ENCODE measurements around the gene TMEM178A.
A peak's percentile ranks its signal among the peaks of the same experiment; 100 is the strongest.
"Not testable (repeated sequence)": the region's sequence is repeated elsewhere in the genome, so short reads cannot be mapped to it uniquely, and the experiment has no call there.

TMEM178A gene

GRCh38 chr2:39623917-39624316 is 41.8 kb upstream of the TMEM178A start:
- DNase-seq (ENCODE audit: low read depth) = no peak
- TF ChIP-seq CTCF (IDR thresholded peaks at IDR 0.05; ENCODE audit: control insufficient read depth, insufficient read depth, low read depth, low read length, missing control alignments) = no peak
- no peak overlapping the region for H3K4me3 ChIP-seq (ENCODE audit: control insufficient read depth, low read depth, low read length)

- no peak for TF ChIP-seq CTCF (IDR thresholded peaks at IDR 0.05; ENCODE audit: control insufficient read depth, insufficient read depth, low read depth, low read length, missing control alignments)
- H3K4me3 ChIP-seq (ENCODE audit: control insufficient read depth, low read depth, low read length) = no peak overlapping the region
- no peak for DNase-seq (ENCODE audit: low read depth)
Observed at GRCh38 chr2:39625193-39625926, 40.4 kb upstream of the TMEM178A start.

- H3K4me3 ChIP-seq (ENCODE audit: control insufficient read depth, low read depth, low read length) = no peak overlapping the region
- TF ChIP-seq CTCF (IDR thresholded peaks at IDR 0.05; ENCODE audit: control insufficient read depth, insufficient read depth, low read depth, low read length, missing control alignments) = no peak
- no peak for DNase-seq (ENCODE audit: low read depth)
Observed at GRCh38 chr2:39625927-39626270, 39.8 kb upstream of the TMEM178A start.

- DNase-seq (ENCODE audit: low read depth); H3K4me3 ChIP-seq (ENCODE audit: control insufficient read depth, low read depth, low read length): not testable (repeated sequence)
Observed at GRCh38 chr2:39628346-39628745, 37.4 kb upstream of the TMEM178A start.

GRCh38 chr2:39629646-39630045 is 36.1 kb upstream of the TMEM178A start:
- TF ChIP-seq CTCF (IDR thresholded peaks at IDR 0.05; ENCODE audit: control insufficient read depth, insufficient read depth, low read depth, low read length, missing control alignments) = no peak
- no peak for DNase-seq (ENCODE audit: low read depth)
- no peak overlapping the region for H3K4me3 ChIP-seq (ENCODE audit: control insufficient read depth, low read depth, low read length)

GRCh38 chr2:39631256-39631655 is 34.5 kb upstream of the TMEM178A start:
- no peak for DNase-seq (ENCODE audit: low read depth)
- no peak overlapping the region for H3K4me3 ChIP-seq (ENCODE audit: control insufficient read depth, low read depth, low read length)
- no peak for TF ChIP-seq CTCF (IDR thresholded peaks at IDR 0.05; ENCODE audit: control insufficient read depth, insufficient read depth, low read depth, low read length, missing control alignments)

- peak; percentile 98 for DNase-seq (ENCODE audit: low read depth)
- TF ChIP-seq CTCF (IDR thresholded peaks at IDR 0.05; ENCODE audit: control insufficient read depth, insufficient read depth, low read depth, low read length, missing control alignments) = no peak
- no peak overlapping the region for H3K4me3 ChIP-seq (ENCODE audit: control insufficient read depth, low read depth, low read length)
Observed at GRCh38 chr2:39631718-39632117, 34.0 kb upstream of the TMEM178A start.
